NCI-H446 treated with DMSO at 0.1 percent for 48 hours (cell line): ENCODE data around the gene VPREB1.
"Not testable (repeated sequence)": the region's sequence is repeated elsewhere in the genome, so short reads cannot be mapped to it uniquely, and the experiment has no call there.

Experiments
- DNase-seq: peaks from one replicate; lab custom pipeline; 2025; lab: John Stamatoyannopoulos, UW

The VPREB1 gene

DNA sequence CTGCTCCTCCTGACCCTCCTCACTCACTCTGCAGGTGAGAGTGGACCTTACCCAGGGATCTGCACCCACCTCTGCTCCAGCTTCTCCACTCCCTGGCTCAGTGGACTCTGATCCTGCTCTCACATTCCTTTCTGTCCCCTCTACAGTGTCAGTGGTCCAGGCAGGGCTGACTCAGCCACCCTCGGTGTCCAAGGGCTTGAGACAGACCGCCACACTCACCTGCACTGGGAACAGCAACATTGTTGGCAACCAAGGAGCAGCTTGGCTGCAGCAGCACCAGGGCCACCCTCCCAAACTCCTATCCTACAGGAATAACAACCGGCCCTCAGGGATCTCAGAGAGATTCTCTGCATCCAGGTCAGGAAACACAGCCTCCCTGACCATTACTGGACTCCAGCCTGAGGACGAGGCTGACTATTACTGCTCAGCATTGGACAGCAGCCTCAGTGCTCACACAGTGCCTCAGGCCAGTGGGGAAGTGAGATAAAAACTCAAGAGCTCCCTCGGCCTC is 29.7 kb upstream of the VPREB1 start:
- DNase-seq = no peak

DNA sequence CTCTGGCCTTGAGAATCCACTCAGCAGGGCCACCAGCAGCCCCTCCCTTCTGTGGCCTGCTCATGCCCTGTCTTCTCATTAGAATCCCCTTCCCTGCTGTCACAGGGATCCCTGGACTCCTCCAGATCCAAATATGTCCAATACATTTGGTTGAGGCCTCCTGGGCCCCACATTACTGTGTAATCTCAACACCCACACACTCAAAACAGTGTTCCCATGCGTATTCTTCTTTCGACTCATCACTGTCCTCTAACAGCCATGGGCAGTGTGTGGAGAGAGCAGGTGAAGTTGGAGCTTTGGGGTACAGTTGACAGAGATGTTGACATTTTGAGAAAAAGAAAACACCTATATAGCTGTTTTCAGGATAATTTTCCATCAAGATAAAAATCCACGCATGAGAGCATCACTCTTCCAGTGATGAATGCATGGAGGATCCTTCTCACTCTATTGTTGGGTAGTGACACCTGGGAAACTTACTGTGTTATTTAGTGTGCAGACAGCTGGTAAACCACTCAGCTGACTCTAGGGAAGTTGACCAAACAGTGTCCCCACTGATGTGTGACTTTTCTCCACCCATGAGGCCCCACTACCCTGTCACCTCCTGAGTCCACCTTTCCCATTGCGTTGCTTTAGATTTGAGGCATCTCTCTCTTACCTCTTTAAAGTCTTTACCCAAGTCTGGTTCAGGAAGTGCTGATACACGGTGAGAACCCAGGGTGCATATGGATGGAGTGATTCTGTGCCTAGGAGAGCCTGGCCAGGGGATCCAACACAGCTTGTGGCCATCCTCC is 28.7 kb upstream of the VPREB1 start:
- DNase-seq = no peak

DNA sequence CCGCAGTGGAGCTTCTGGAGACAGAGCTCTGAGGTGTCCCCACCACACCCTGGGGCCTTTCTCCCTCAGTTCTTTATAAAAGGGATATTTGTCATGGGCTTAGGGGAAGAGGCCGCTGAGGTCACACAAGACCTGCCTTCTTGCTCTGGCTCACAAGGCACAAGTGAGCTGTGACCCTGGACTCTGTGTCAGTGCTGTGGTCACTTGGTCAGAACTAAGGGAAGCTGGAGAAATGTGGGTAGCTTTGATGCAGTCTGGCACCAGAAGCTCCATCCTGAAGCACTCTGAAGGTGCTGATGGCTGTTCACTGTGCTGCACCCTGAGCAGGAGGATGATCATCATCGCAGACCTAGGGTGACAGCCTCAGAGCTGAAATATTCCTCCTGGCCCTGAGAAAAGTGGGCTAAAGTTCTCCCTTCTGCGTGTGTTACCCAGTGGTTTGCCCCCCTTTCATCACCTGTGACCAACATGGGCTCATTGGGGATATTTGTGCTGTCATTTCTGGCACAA is 28.1 kb upstream of the VPREB1 start:
- no peak for DNase-seq

DNA sequence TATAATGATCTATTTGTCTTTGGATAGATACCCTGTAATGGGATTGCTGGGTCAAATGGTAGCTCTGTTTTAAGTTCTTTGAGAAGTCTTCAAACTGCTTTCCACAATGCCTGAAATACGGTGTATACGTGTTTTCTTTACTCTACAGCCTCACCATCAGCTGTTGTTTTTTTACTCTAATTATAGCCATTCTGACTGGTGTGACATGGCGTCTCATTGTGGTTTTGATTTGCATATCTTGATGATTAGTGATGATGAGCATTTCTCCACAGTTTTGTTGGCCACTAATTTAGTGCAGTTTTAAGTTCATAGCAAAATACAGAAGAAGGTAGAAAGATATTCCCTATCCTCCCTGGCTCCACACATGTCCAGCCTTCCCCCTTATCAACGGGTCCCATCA is 26.3 kb upstream of the VPREB1 start:
- DNase-seq = no peak

DNA sequence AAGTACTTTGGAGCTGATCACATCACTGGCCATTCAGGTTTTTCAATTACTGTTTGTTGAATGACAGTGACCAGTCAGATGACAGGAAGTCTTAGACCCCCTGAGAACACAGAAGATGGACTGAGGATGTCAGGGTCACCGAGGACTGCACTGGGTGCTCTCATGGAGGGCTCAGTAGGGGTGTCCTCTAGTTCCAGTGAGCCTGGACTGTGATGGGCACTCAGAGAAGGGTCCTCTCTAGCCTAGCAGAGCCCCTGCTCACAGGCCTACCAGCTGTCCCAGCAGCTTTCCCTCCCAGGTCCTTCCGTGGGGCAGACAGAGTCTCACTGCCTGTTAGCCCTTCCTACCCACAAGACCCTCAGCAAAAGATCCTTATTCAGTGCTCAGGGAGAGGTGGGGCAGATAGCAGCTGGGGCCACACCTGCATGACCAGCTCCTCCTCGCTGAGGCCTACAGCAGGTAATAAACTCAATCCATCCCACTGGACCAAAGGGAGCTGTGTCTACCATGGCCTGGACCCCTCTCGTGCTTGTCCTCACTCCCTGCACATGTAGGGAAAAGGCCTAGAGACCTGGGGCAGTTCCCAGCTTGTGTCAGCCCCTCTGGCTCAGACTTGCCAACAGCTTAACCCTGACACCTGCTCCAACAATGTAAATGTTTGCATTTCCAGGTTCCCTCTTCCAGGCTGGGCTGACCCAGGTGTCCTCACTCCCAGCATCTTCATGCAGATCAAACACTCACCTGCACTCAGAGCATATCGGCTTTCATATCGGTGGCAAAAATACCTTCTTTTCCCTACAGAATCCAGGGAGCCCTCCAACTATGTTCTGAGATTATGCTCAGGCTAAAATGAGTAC is 25.2 kb upstream of the VPREB1 start:
- DNase-seq = no peak

DNA sequence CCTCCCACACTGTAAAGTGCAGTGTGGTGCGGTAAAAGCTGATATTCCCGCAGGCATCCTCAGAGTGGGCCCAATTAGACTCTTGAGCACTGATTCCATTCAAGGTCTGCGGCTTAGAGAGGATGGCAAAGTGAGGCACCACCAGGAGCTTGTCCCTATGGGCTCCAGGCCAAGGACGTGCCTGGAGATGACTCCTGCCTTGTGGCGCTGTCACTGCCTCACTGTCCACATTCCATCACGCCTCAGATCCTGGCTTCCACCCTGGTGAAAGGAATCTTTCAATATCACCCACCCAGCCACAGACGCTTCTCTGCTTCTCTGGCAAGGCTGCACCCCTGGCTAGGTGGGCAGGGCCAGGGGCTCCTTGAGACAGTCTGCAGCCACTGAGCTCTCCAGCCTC is 23.5 kb upstream of the VPREB1 start:
- not testable (repeated sequence) for DNase-seq

DNA sequence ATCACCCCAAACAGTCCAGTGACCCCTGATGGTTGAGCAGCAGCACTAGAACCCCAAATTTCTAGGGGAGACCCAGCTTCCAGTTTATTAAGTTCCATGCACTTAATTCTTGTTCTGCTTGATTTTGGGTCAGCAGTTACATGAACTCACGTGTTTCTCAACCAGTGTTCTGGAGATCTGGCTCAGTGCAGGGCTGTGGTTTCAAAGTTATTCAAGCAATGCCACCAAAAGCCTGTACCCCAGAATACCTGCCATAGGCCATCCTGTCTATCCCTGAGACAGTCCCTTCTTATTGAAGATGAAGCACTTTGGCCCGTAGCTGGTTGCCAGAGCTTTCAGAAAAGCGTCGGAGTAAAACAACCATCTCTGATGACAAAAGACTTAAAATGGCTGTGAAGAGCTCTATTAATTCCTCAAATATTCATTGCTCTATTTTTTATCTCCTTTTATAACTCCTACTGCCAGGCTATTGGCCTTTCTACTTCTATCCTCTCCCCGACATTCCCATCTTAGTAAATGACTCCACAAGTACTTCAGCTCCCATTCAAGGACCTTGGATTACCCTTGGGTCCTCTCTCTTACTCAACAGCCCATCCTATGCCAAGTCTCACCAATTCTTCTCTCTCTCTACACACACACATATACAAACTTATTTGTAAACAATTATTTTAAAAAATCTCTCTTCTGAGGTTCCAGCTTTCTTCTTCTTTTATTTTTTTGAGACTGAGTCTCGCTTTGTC is 18.0 kb upstream of the VPREB1 start:
- no peak for DNase-seq

DNA sequence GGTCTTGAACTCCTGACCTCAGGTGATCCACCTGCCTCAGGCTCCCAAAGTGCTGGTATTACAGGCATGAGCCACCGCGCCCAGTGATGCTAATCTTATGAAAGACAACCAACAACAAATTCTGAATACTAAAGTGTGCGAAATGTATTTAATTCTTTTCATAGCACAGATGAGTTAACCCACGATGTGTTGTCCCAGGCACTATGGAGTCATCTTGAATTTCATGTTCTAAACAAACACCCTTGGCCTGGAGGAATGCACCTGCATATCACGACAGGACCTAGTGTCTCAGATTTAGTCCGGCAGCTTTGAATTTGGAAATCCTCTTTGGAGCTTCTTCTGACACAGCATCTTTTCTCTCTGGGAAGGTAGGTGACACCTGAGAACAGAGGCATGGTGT is 16.2 kb upstream of the VPREB1 start:
- DNase-seq = no peak

DNA sequence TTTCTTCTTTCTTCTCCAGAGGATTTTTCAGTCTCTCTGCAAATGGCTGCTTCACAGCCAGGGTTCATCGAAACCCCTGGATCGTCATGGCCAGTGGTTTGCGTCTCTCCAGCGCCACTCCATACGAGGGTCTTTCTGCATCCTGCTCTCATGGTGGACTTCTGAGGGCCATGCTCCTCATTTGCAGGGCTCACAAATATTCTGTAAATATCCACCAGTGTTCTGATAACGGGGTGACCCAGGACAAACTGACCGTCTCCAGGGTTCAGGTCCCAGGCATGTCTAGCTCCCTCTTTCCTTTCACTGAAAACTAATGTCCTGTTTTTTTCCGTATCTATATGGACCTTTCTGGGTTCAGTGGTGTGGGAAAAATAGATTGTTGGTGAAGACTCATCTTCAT is 15.7 kb upstream of the VPREB1 start:
- DNase-seq = no peak

DNA sequence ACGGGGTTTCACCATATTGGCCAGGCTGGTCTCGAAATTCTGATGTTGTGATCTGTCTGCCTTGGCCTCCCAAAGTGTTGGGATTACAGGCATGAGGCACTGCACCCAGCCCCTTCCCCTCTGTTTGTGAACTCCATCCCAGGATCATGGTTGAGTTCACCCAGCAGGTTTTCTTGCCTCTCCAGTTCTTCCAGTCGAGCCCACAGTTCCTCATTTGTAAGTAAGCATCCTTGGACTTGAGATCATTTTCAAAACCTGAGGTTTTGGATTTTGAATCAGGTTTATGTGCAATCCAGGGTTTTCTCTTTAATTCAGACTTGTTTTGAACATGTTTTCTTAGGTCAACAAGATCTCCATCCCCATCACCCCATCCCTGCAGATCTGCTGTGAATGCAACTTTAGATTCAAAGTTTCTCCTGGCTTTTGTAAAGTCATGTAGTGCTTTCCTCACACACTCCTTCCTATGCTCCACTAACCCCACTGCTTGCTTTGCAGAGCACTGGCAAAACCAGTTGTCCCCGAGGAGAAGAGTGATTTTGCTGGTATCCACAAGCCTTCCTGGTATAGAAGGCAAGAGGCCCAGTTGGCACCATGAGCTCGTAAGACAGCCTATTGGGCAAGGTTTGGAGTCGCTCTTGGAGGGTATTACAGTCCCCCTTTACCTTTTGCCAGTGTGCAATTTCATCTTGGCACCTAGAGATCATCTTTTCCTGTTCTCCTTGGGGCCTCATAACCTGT is 14.7 kb upstream of the VPREB1 start:
- no peak for DNase-seq

DNA sequence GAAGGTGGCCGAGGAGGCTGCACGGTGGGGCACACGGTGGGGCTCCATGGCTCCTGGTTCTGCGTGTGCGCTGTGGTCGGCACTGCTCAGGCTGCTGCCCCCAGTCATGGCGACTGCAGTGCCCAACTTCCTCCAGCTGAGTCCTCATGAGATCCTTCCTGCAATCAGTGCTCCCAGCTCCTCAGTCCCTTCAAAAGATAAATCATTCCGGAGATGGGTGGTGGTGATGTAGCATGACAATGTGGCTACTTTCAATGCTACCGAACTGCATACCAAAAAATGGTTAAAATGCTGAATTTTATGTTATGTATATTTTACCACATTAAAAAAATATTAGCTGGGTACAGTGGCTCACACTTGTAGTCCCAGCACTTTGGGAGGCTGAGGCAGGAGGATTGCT is 14.1 kb upstream of the VPREB1 start:
- no peak for DNase-seq

DNA sequence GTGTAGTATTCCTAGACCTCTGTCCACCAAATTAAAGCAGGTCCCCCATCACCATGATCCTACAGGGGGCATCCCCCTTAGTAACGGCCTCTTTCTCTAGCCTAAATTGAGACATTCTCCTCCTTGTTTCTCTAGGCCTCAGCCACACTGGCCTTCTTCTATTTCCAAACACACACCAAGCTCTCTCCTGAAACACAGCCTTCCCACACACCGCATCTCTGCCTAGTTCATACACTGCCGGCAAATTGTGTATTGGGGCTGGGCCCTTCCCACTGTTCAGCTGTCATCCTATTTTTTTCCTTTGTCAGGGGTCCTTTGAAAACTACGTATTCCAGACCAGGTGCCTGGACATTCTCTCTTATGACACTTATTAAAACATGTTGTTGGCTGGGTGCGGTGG is 11.5 kb upstream of the VPREB1 start:
- DNase-seq = no peak

DNA sequence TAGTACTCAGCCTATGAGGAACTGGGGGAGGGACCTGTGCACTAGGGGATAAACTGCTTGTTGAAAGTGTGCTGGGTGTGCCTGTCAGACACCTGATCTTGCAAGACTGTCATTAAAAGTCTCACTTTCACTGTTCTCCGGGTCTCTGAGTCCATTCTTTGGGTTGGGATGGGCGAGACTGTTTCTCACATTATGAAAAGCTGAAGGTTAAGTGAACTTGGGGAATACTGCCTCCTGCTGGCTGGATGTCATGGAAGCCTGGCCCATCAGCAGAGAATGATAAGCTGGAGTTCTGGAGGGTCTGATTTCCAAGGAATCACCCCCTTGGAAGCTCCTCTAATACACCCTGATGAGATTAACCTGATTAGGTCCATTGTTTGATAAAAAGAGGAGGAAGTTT is 9.0 kb upstream of the VPREB1 start:
- no peak for DNase-seq

DNA sequence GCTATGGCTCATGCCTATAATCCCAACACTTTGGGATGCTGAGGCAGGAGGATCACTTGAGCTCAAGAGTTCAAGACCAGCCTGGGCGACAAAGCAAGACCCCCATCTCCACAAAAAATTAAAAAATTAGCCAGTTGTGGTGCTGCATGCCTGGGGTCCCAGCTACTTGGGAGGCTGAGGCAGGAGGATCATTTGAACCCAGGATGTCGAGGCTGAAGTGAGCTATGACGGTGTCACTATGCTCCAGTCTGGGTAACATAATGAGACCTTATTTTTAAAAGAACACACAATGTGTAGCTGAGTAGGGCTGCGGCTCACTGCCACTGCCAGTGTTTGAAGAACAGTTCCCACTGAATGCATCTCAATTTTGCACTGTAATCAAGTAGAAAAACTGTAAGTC is 7.1 kb upstream of the VPREB1 start:
- DNase-seq = no peak

DNA sequence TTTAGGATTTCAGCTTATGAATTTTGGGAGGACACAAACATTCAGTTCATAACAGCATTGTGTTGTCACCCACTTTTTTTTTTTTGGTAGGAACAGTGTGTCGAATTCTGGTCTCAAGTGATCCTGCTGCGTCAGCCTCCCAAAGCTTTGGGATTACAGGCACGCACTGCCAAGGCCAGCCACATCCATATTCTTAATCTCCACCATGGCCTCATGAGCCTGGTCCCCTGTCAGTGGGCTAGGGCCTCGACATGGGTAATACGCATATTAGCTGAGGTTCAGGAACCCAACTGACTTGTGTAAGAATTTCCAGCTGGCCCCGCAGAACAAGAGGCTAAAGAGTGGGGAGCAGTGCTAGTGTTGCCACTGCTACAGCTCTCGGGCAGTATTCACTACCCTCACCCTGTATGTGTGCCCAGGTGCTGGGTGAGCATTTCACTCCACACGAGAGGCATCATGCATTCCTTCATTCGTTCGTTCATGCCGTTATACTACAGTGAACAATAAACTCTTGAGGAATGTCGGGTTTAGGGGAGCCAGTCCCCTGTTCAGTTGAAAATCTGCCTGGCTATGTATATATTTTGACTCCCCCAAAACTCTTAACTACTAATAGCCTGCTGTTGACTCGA is 5.2 kb upstream of the VPREB1 start:
- no peak for DNase-seq

DNA sequence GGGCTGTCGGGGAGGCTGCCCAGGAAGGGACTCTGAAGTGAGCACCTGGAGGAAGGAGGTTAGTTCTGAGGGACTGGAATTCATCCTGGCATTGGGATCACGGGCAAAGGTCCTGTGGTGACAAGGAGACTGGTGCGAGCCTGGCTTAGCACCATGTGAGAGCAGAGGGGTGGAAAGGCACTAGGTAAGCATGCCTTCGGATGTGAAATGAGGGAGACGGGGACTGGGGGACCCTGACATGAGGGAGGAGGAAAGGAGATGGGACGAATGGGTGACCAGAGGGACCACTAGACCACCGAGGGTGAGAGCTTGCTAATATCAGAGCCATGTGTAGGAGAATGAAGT is 3.1 kb upstream of the VPREB1 start:
- DNase-seq = no peak

DNA sequence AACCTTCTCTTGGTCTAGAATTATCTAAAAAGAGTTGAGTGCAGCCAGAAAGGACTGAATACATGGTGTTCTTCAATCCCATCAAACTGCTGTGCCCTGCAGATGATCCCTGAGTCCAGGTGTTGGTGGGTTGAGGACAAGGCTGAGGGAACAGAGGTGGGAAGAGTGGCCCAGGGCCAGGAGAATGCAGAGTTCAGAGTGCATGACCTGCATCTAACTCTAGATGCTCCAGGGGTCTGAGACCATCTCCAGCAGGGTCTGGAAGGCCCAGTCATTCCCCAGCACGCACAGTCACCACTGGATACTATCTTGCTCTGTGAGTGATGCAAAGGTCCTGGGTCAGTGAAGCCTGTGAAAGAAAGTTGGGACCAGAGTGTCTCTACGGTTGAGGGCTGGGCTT is 2.1 kb upstream of the VPREB1 start:
- no peak for DNase-seq

DNA sequence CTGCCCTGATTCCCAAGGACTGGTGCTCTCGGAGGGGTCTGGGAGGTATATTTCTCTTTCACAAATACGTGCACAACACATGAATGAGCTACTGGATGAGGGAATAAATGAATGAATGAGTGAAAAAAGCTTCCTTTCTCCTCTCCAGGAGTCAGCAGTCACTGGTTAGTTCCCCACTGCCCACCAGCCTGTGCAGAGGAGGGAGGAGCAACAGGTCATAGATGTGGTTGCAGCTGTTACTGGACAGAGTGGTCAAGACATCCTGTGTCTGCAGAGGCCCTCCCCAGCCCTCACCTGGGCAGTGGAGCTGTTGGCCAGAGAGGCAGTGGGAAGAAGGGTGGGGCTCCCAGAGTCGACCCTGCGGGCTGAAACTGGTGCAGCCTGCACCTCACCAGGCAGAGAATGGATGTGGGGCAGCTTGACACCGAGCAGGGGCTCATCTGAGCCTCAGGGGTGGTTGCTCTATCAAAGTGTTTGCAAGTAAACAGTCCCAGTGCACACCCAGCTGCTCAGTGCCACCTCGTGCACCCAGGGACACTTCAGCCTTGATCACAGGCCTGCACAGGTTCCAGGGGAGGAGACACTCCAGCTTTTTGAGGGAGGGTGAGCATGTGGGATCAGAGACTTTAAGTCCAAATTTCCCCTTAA is 1.4 kb upstream of the VPREB1 start:
- no peak for DNase-seq

DNA sequence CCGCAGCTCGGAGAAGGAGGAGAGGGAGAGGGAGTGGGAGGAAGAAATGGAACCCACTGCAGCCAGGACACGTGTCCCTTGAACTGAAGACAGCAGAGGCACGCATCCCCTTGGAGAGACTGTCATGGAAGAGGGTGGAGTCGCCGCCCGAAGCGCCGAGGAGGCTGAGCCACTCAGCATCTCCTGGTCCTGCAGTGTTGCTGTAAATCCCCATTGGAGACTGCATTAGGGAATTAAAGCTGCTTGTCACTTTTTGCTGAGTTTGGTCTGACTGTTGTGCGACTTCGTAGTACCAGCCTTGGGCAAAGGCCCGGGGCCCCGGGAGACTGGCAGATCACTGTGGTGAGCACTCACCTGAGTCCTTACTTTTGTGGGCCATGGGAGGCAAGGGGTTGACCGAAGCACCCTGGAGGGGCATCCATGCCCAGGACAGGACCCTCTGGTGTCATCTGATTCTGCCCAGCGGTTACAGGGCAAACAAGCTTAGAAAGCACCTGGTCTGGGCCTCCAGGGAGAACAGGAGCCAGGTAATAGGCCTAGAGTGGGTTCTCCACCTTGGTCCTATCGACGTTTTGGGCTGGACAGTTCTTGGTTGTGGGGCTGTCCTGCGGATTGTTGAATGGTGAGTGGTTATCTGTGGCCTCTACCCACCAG is 797 bp downstream of the VPREB1 start:
- DNase-seq = no peak

DNA sequence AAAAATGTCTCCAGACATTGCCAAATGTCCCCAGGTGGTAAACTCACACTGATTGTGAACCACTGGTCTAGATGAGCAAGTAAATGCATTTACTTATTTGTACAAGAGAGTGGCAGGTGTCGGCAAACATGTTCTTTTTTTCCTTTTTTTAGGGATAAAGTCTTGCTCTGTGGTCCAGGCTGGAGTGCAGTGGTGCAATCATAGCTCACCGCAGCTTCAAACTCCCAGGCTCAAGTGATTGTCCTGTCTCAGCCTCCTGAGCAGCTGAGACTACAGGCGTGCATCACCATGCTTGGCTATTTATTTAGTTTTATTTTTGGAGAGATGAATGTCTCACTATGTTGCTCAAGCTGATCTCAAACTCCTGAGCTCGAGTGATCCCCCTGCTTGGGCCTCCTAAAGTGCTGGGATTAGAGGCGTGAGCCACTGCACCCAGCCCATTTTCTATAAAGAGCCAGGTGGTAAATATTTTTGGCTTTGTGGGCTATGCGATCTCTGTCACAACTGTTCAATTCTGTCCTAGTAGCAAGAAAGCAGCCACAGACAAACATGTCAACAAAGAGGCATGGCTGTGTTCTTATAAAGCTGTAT is 1.4 kb downstream of the VPREB1 start:
- no peak for DNase-seq
